NCI-H446 treated with DMSO at 0.1 percent for 48 hours (cell line): Measurements from ENCODE around the gene MFN1.

Experiments
- DNase-seq: peaks from one replicate; lab custom pipeline; 2025; lab: John Stamatoyannopoulos, UW

Gene MFN1

GRCh38 chr3:179432021-179432420, 84.5 kb downstream of the MFN1 start:
- no peak for DNase-seq

- no peak for DNase-seq
These were observed 84.9 kb downstream of the MFN1 start for GRCh38 chr3:179432451-179432850.

GRCh38 chr3:179436517-179436916, 89.0 kb downstream of the MFN1 start:
- no peak for DNase-seq

- DNase-seq, result no peak
These were observed 91.3 kb downstream of the MFN1 start for GRCh38 chr3:179438841-179439240.
